ENCODE measurements around the gene RCBTB2.

RCBTB2 gene

DNA sequence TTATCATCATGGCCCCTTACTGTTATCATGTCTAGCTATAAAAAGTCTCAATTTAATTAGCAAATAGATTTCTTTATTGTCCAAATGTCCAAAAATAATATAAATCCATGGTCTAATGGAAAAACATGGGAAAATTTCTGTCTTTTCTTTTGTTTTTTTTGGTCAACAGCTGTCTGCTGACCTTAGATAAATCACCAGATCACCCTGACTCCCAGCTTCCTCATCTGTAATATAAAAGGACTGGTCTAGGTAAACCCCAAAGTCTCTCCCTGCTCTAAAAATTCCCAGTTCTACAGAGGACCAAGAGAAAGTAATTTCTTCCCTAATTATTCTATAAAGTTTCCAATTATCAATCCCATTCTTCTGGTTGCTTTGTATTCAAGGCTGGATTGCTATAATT is 30.7 kb upstream of the RCBTB2 start:
- DNase-seq (ENCODE audit: low read depth in 2 of 2): no peak

DNA sequence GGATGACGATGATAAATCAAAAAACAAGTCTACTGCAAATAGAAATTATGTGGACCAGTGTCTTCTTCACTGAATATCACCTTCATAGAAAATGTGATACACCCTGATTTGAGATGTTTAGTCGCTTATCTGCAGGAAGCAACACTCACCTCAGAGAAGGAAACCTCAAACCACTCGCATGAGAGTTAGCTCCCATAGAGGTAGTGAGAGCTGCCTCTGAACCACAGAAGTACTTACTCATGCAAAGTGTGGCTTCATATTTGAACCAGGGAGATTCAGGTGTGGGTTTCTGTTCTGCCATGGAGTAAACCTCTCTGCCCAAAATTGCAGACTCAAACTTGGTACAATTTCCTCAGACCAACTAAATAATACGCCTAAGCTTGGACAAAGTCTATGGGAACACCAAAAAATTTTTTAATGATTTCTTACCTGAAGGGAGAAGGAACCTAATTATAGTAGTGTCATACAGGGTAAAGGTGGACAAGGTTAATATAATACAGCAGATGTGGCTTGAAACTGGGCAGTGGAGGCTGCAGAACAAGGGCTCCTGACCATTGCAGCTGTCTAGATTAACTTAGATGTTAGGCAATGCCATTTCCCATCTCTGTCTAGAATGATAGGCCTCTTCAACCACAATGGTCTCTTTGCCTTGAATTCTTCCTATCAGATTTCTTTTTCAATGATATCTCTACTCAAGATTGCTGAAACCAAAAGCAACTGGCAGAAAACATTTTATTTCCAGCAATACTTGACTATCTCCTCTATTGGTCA is 29.6 kb upstream of the RCBTB2 start:
- DNase-seq (ENCODE audit: low read depth in 2 of 2): peak; percentile 23 to 32

- DNase-seq (ENCODE audit: low read depth in 2 of 2): no peak
Measured at GRCh38 chr13:48561466-48562235, 28.8 kb upstream of the RCBTB2 start.

DNA sequence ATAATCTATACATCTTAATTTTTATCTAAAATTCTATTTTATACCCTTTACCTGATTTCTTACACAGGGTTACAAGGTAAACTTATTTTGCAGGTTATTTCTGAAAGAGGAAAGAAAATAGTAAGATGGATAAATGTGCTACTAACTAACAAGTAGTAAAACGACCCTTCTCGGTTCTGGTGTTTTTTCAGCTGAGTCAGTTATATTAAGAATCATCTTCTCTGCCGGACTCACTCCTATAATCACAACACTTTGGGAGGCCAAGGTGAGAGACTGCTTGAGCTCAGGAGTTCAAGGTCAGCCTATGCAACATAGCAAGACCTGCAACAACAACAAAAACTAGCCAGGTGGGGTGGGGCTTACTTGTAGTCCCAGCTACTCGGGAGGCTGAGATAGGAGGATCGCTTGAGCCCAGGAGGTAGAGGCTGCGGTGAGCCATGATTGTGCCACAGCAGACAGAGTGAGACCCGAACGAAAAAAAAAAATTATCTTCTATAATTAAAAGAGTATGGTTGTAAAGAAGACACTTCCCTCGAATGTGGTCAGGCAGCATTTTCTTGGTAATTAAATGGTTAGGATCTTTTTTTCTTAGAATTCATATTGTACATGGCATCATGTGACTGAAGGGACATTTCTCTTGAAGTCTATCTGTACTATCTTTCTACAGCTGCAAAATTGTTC is 27.9 kb upstream of the RCBTB2 start:
- no peak for DNase-seq (ENCODE audit: low read depth in 2 of 2)

- DNase-seq (ENCODE audit: low read depth in 2 of 2): no peak
Measured at GRCh38 chr13:48559638-48560320, 26.9 kb upstream of the RCBTB2 start.

- no peak for DNase-seq (ENCODE audit: low read depth in 2 of 2)
Measured at GRCh38 chr13:48556817-48557216, 23.9 kb upstream of the RCBTB2 start.

DNA sequence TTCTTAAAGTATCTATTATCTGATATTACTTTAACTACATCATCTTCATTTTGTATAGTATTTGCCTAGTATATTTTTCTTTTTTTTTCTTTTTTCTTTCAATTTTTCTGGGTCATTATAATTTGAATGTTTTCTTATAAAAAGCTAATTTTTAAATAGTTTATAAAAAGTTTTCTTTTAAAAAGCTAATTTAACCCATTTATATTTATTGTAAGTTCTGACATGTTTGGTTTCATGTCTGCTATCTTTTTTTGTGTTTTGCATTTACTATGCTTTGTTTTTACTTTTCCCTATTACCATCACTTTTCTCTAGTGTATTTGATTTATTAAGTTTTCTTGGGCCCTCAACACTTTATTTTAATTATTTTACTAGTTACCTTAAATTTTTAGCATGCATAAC is 22.6 kb upstream of the RCBTB2 start:
- no peak for DNase-seq (ENCODE audit: low read depth in 2 of 2)

DNA sequence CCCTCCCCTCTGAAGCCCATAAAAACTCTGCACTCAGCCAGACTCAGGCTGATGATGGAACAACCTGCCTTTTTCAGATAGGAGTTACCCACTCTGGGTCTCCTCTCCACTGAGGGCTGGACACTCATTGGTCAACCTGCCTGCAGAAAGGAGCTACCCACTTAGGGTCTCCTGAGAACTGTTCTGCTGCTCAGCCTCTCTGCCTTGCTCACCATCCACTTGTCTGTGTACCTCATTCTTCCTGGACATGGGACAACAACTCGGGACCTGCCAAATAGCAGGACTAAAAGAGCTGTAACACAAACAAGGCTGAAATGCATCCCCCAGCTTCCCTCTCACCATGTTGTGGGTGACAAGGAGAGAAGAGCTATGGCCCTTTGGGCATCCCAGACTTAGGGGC is 18.4 kb upstream of the RCBTB2 start:
- DNase-seq (ENCODE audit: low read depth in 2 of 2): no peak

DNA sequence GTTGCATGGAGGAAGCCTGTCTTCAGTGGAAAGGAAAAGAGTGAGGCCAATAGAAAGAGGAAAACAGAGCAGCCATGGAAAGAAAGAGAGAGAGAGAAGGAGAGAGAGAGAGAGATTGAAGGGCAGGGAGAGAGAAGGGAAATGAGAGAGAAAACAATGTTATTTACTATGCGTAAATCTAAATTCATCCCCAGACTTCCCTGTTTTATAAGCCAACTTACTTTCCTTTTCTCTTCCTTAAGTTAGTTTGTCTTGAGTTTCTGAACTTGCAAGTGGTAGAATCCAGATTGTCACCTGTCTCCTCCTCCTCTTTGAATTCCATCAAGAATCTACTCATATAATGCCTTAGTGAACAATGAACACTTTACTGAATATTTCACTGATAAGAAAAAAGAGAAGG is 16.8 kb upstream of the RCBTB2 start:
- DNase-seq (ENCODE audit: low read depth in 2 of 2): no peak

DNA sequence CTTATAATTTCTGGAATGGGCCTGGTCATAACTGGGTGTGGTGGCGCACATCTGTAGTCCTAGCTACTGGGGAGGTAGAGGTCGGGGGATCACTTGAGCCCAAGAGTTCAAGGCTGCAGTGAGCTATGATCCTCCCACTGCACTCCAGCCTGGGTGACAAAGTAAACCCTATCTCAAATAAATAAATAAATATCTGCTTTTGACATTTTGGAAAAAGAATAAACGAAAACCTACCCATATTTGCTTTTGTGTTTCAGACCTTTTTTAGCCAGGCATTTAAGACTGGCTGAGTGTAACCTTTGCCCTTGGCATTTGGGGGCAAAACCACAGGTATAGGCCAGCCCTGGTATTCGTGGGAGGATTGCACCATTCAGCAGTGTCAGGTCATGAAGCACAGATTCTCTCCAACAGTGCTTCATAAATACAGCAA is 14.8 kb upstream of the RCBTB2 start:
- no peak for DNase-seq (ENCODE audit: low read depth in 2 of 2)

DNA sequence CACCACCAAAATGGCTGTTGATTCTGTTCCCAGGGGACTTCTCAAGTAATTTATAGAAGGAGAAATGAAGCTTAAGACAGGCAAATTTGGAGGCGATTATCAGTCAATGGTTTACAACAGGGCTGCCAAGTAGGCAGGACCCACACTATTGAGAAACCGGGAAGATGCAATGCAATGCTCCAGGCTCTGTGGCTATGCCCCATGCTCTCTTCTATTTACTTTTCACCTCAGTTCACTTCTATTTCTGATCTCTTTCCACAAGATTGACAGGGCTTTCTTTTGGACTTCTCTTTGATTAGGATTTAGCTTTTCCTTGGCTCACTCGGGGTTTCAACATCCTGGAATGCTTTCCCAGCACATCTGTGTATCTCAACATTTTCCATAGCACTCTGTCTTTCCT is 12.7 kb upstream of the RCBTB2 start:
- DNase-seq (ENCODE audit: low read depth in 2 of 2): no peak

- no peak for DNase-seq (ENCODE audit: low read depth in 2 of 2)
Measured at GRCh38 chr13:48542581-48543341, 9.9 kb upstream of the RCBTB2 start.

DNA sequence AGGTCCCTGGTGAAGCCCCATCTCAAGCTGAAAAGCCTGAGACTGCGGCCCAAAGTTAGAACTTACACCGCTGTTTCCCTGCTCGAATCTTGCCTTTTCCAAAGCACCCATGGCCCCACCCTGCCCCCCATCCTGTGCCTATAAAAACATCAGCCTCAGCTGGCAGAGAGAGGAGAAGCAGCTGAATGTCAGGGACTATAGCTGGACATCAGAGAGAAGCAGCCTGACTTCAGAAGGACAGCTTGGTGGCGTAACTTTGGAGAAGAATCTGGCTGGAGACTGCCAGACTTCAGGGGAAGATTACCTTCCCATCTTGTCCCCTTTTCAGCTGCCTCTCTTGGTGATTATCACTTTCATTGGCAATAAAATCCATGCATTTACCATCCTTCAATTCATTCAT is 9.3 kb upstream of the RCBTB2 start:
- DNase-seq (ENCODE audit: low read depth in 2 of 2): no peak

- DNase-seq (ENCODE audit: low read depth in 2 of 2): no peak
Measured at GRCh38 chr13:48539550-48539949, 6.7 kb upstream of the RCBTB2 start.

DNA sequence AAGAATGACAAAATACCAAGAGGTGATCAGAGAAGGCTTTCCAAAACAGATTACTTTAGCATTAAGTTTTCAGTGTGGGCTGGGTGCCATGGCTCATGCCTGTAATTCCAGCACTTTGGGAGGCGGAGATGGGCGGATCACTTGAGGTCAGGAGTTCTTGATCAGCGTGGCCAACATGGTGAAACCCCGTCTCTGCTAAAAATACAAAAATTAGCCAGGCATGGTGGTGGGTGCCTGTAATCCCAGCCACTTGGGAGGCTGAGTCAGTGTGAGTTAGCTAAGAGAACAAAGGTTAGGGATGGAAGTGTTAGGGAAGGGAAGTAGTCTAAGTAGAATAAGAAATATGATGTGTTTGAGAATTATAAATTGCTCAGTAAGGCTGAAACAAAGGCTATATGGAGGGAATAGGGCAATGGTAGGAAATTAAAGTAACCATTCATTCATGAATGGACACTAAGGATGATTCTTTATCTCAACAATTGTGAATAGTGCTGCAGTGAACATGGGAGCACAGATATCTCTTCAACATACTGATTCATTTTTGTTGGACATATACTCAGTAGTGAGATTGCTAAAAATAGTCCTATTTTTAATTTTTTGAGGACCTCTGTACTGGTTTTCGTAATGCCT is 3.9 kb upstream of the RCBTB2 start:
- DNase-seq (ENCODE audit: low read depth in 2 of 2): no peak

- no peak for DNase-seq (ENCODE audit: low read depth in 2 of 2)
Measured at GRCh38 chr13:48535766-48536165, 2.9 kb upstream of the RCBTB2 start.

- DNase-seq (ENCODE audit: low read depth in 2 of 2): no peak
Measured at GRCh38 chr13:48534911-48535501, 2.1 kb upstream of the RCBTB2 start.

GRCh38 chr13:48533961-48534600 is 1.2 kb upstream of the RCBTB2 start:
- no peak for DNase-seq (ENCODE audit: low read depth in 2 of 2)

- DNase-seq (ENCODE audit: low read depth in 2 of 2): no peak
Measured at GRCh38 chr13:48532256-48532505, 699 bp downstream of the RCBTB2 start.
